IMR-90 (cell line): Measurements from ENCODE around the gene C3orf18. TPM values are rescaled to one million over a fixed set of nuclear protein-coding genes. Genes with fewer than 3 reads are reported as not detected.
A peak's percentile ranks its signal among the peaks of the same experiment; 100 is the strongest.

Experiments
- ATAC-seq: fragments of 200-7000 bp; cut with Tn5 transposase; 2 replicates; pipeline ENCODE4 v1.9.1; 2020; ENCODE audit warnings: low read depth, mild to moderate bottlenecking, moderate library complexity
- BruUV-seq: library from RNA; stranded (reverse); fragments of 400-500 nt; replicated peaks from 2 replicates; lab custom pipeline; 2021; lab: Mats Ljungman, UMichigan
- CTCF ChIA-PET: fragments of 300-600 bp; formaldehyde crosslinking; extraction: SDS; loops from one replicate; lab custom pipeline; 2021; ENCODE audit warnings: antibody characterized with exemption; lab: Yijun Ruan, JAX
- POLR2A ChIA-PET: fragments of 300-600 bp; sonication (Branson Sonifier 250); formaldehyde crosslinking; loops from one replicate; lab custom pipeline; 2022; ENCODE audit warnings: antibody characterized with exemption; ENCODE audit not compliant: unreplicated experiment; lab: Charles Lee
- DNase-seq: peaks from one replicate; pipeline ENCODE4 v3.0.0; 2013
- H2AFZ ChIP-seq: replicated peaks from 2 replicates; pipeline ENCODE3; 2013; ENCODE audit warnings: low read length, mild to moderate bottlenecking; ENCODE audit not compliant: poor library complexity
- H2AK5ac ChIP-seq: 2 replicates; pipeline ENCODE4 v1.6.1; 2013; ENCODE audit warnings: low read depth, low read length, inconsistent platforms
- H2AK9ac ChIP-seq: replicated peaks from 2 replicates; pipeline ENCODE3; 2013; ENCODE audit warnings: mild to moderate bottlenecking, low read depth, low read length, moderate library complexity; ENCODE audit not compliant: poor library complexity
- H2BK120ac ChIP-seq: 2 replicates; pipeline ENCODE4 v1.6.1; 2013; ENCODE audit warnings: low read depth, low read length, inconsistent platforms
- H2BK15ac ChIP-seq: 3 replicates; pipeline ENCODE4 v1.6.1; 2013; ENCODE audit warnings: low read depth, low read length, inconsistent platforms
- H2BK20ac ChIP-seq: 2 replicates; pipeline ENCODE4 v1.6.1; 2013; ENCODE audit warnings: low read depth, mild to moderate bottlenecking, inconsistent platforms, low read length, moderate library complexity
- H2BK5ac ChIP-seq: 2 replicates; pipeline ENCODE4 v1.6.1; 2013; ENCODE audit warnings: mild to moderate bottlenecking, low read depth, low read length, inconsistent platforms; ENCODE audit not compliant: poor library complexity, severe bottlenecking
- H3K14ac ChIP-seq: replicated peaks from 2 replicates; pipeline ENCODE4 v1.6.1; 2013; ENCODE audit warnings: low read depth, low read length, inconsistent platforms
- H3K18ac ChIP-seq: 2 replicates; pipeline ENCODE4 v1.6.1; 2013; ENCODE audit warnings: low read depth, low read length, control low read depth
- H3K23ac ChIP-seq: 2 replicates; pipeline ENCODE4 v1.6.1; 2013; ENCODE audit warnings: low read depth, low read length, inconsistent platforms
- H3K27ac ChIP-seq: 2 replicates; pipeline ENCODE4 v1.5.1; 2013; ENCODE audit warnings: mild to moderate bottlenecking, control low read depth, low read length; ENCODE audit not compliant: insufficient read depth
- H3K27me3 ChIP-seq: 2 replicates; pipeline ENCODE4 v1.6.1; 2013; ENCODE audit warnings: low read length; ENCODE audit not compliant: control insufficient read depth, insufficient read depth
- H3K36me3 ChIP-seq: 2 replicates; pipeline ENCODE4 v1.6.1; 2013; ENCODE audit warnings: low read length, mixed read lengths; ENCODE audit not compliant: control insufficient read depth, insufficient read depth
- H3K4ac ChIP-seq: 2 replicates; pipeline ENCODE4 v1.6.1; 2013; ENCODE audit warnings: low read depth, low read length, inconsistent platforms
- H3K4me1 ChIP-seq: 2 replicates; pipeline ENCODE4 v1.6.1; 2013; ENCODE audit warnings: low read length, mixed read lengths; ENCODE audit not compliant: control insufficient read depth, insufficient read depth
- H3K4me2 ChIP-seq: 2 replicates; pipeline ENCODE4 v1.6.1; 2013; ENCODE audit warnings: low read depth, mild to moderate bottlenecking, control low read depth, low read length, moderate library complexity
- H3K4me3 ChIP-seq: 2 replicates; pipeline ENCODE4 v1.5.1; 2013; ENCODE audit warnings: low read depth, mild to moderate bottlenecking, control low read depth, low read length, moderate library complexity; ENCODE audit not compliant: insufficient read depth
- H3K56ac ChIP-seq: 2 replicates; pipeline ENCODE4 v1.6.1; 2013; ENCODE audit warnings: low read length, inconsistent platforms; ENCODE audit not compliant: insufficient read depth; ENCODE audit errors: extremely low read depth
- H3K79me1 ChIP-seq, 2 experiments: 2 replicates each; pipeline ENCODE4 v1.6.1; 2013; ENCODE audit warnings: low read length in 2 of 2, inconsistent platforms in 1 of 2, low read depth in 1 of 2
- H3K9ac ChIP-seq: 2 replicates; pipeline ENCODE4 v1.6.1; 2013; ENCODE audit warnings: low read depth, low read length, control low read depth
- H3K9me1 ChIP-seq: 2 replicates; pipeline ENCODE4 v1.6.1; 2013; ENCODE audit warnings: low read length, inconsistent platforms; ENCODE audit not compliant: insufficient read depth
- H3K9me3 ChIP-seq: 2 replicates; pipeline ENCODE4 v1.6.1; 2013; ENCODE audit warnings: low read length; ENCODE audit not compliant: control insufficient read depth, insufficient read depth
- H4K20me1 ChIP-seq: 2 replicates; pipeline ENCODE4 v1.6.1; 2013; ENCODE audit warnings: low read length, inconsistent platforms; ENCODE audit not compliant: insufficient read depth
- H4K5ac ChIP-seq: 2 replicates; pipeline ENCODE4 v1.6.1; 2013; ENCODE audit warnings: mild to moderate bottlenecking, low read depth, low read length, control low read depth
- H4K8ac ChIP-seq, 2 experiments: 2 replicates each; pipeline ENCODE4 v1.6.1; 2013; ENCODE audit warnings: low read depth in 2 of 2, low read length in 2 of 2, control low read depth in 1 of 2, inconsistent platforms in 1 of 2
- H4K91ac ChIP-seq: 2 replicates; pipeline ENCODE4 v1.6.1; 2013; ENCODE audit warnings: low read depth, low read length, inconsistent platforms; ENCODE audit not compliant: insufficient read depth
- CTCF ChIP-seq: conservative IDR thresholded peaks from 2 replicates; pipeline ENCODE4 v1.5.1; 2012; ENCODE audit warnings: mild to moderate bottlenecking, low read depth, low read length, improper control_type of control experiment
- FOS ChIP-seq: fragments of 150-350 bp; IDR thresholded peaks from 2 replicates; pipeline ENCODE4 v1.6.1; 2016; ENCODE audit warnings: low read depth, low read length
- RAD21 ChIP-seq: IDR thresholded peaks from 2 replicates; pipeline ENCODE4 v1.6.1; 2012; ENCODE audit warnings: low read length, improper control_type of control experiment
- SMC3 ChIP-seq: fragments of 150-350 bp; IDR thresholded peaks from 2 replicates; pipeline ENCODE4 v1.6.1; 2016; ENCODE audit warnings: low read depth, mild to moderate bottlenecking, antibody characterized with exemption, low read length, moderate library complexity
- USF2 ChIP-seq: fragments of 150-350 bp; IDR thresholded peaks from 2 replicates; pipeline ENCODE4 v1.6.1; 2017; ENCODE audit warnings: mild to moderate bottlenecking, antibody characterized with exemption, low read length, low read depth
- WGBS, 2 experiments: methylation state at CpG; one replicate each; pipeline versions ENCODE4 v1.1.5 to v1.1.7; 2013; ENCODE audit warnings: missing lambda C conversion rate in 2 of 2; ENCODE audit not compliant: insufficient read length in 1 of 2; ENCODE audit errors: extremely low coverage in 2 of 2; 5-methylcytosine and 5-hydroxymethylcytosine counted together
- dilution Hi-C: fragments of 300-500 bp; cut with HindIII; formaldehyde crosslinking; loops from one replicate; pipeline ENCODE4 v1.14.3; 2018; ENCODE audit warnings: low sequenced_read_pairs; ENCODE audit not compliant: unreplicated experiment
- in situ Hi-C: fragments of 300-500 bp; cut with MboI; formaldehyde crosslinking; loops from 3 replicates; pipeline ENCODE4 v1.14.3; 2019; ENCODE audit warnings: low sequenced_read_pairs, inconsistent platforms, mixed read lengths
- intact Hi-C: fragments of 100-400 bp; cut with micrococcal nuclease; formaldehyde crosslinking; loops from 2 replicates; pipeline ENCODE4 v1.10.0; 2022
- polyA plus RNA-seq, 3 experiments: library from polyadenylated mRNA; depleted of rRNA; stranded (reverse); fragments of >200 nt; gene quantifications; 2 replicates each; pipeline ENCODE4 v1.2.3, GENCODE V29; 2012; ENCODE audit warnings: low replicate concordance in 1 of 3
- total RNA-seq: library from RNA; depleted of rRNA; stranded (reverse); fragments of >200 nt; gene quantifications from 2 replicates; pipeline ENCODE4 v1.2.3, GENCODE V29; 2012

The C3orf18 gene
- total and polyA plus RNA-seq, 2 of the 4 experiments (the other 2 are of a cell fraction): 6.8 to 10.6 TPM

- no TSS peak for BruUV-seq
- Histone ChIP-seq H4K5ac (no peak overlapping the region), H3K9me1 (no peaks in the 10 kb centered on the region), H4K8ac (no peak overlapping the region), H2BK120ac (no peak overlapping the region), H3K23ac (no peak overlapping the region), H3K4ac (no peak overlapping the region), H3K79me1 (no peaks in the 10 kb centered on the region), H3K4me1 (no peaks in the 10 kb centered on the region), H3K9ac (no peak overlapping the region), H3K4me3 (no peak overlapping the region), H3K27me3 (peaks cover 37% of the 10 kb centered on the region), H3K14ac (no peak overlapping the region), H3K36me3 (no peaks in the 10 kb centered on the region), H2BK20ac (no peak overlapping the region), H2AK5ac (no peak overlapping the region), H3K4me2 (no peak overlapping the region), H3K18ac (no peak overlapping the region), H4K91ac (no peak overlapping the region), H3K56ac (no peak overlapping the region), H4K20me1 (no peaks in the 10 kb centered on the region), H2AFZ (no peak overlapping the region), H3K27ac (no peak overlapping the region), H2AK9ac (no peak overlapping the region), H2BK15ac (no peak overlapping the region), H3K9me3 (no peaks in the 10 kb centered on the region), H2BK5ac (no peak overlapping the region)
- DNase-seq: peak; percentile 20
- ATAC-seq: peak; percentile 87
- ChIA-PET POLR2A (no interaction called here), CTCF (no interaction called here)
- TF ChIP-seq FOS (no peak), RAD21 (peak; percentile 56), USF2 (no peak), SMC3 (peak; percentile 57), CTCF (peak; percentile 62)
- dilution Hi-C loops (no loop called here), intact Hi-C loops (loop anchor here (2.0 kb wide), 1 partner anchor 203 kb away; no protein-coding TSS in a partner anchor), in situ Hi-C loops (no loop called here)
- WGBS, 2 experiments: 80% methylated on average over 2 of the region's 13 CpGs; no CpG with 5 or more reads in 1 of the 2 experiments
Measured at GRCh38 chr3:50550079-50550736, 17.3 kb downstream of the C3orf18 start.
